ENCODE measurements around the gene CAV3.
"Not testable (repeated sequence)": the region's sequence is repeated elsewhere in the genome, so short reads cannot be mapped to it uniquely, and the experiment has no call there.

The CAV3 gene

DNA sequence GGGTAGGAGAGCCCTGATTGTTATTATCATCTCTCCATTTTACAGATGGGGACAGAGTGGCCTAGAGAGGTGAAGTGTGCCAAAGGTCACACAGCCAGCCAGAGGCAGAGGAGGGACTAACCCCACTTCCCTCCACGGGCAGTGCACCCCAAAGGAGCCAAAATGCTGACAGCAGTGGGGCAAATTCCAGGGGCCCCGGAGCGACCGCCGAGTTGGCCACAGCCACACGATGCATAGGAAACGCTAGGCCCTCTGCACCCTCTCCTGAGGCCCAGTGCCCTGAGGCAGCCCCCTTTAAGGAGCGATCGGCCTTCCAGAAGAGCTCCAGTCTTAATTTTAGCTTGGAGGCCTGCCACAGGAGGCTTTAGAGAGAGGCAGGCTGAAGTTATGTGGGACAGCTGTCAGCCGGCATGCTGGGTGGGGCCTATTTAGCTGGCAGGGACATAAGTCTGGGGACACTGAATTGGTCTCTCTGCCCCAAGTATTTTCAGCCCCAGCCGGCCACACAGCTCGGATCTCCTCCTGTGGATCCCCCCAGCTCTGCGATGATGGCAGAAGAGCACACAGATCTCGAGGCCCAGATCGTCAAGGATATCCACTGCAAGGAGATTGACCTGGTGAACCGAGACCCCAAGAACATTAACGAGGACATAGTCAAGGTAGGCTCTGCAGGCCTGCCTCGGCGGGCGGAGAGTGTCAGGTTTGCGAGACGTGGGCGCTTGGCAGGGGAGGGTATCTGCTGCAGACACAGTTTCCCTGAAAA is at the start of gene CAV3:
TSS of gene CAV3 (plus strand) at position 471 of the 763 bp plus-strand sequence. CDS start at position 546, 75 bp downstream.
- no peak within 1 kb of the TSS for H3K27ac ChIP-seq (ENCODE audit: low read depth, low read length)
- H3K36me3 ChIP-seq (ENCODE audit: control insufficient read depth in 1 of 2, insufficient read depth in 2 of 2, low read length in 2 of 2), result no peaks in the 10 kb centered on the region
- H3K9ac ChIP-seq (ENCODE audit: low read depth in 1 of 2, low read length in 2 of 2), result no peak within 1 kb of the TSS
- no peaks in the 10 kb centered on the region for H3K4me1 ChIP-seq (ENCODE audit: control insufficient read depth in 1 of 2, insufficient read depth in 2 of 2, low read length in 2 of 2)
- no peak within 1 kb of the TSS for H3K4me3 ChIP-seq (ENCODE audit: low read depth in 1 of 2, low read length in 2 of 2)
- no peaks in the 10 kb centered on the region for H3K9me3 ChIP-seq (ENCODE audit: control insufficient read depth in 1 of 2, low read length in 2 of 2)
- peaks cover 0 to 2% of the 10 kb centered on the region in 2 donors for H3K27me3 ChIP-seq (ENCODE audit: control insufficient read depth in 1 of 2, insufficient read depth in 2 of 2, low read length in 2 of 2)

DNA sequence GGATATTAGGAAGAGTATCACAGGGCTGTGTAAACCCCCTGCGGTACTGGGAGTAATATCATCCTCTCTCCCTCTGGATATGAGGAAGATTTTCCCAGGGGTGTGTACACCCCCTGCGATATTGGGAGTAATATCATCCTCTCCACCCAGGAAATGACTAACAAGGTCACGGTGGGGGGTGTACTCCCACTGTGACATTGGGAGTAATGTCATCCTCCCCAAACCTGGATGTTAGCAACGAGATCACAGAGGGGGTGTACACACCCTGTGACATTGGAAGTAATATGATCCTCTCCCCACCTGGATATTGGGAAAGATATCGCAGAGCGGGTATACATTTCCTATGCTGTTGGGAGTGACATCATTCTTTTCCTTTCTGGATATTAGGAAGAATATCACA is 48.6 kb upstream of the CAV3 start:
- H3K9ac ChIP-seq (ENCODE audit: low read depth in 1 of 2, low read length in 2 of 2); H3K27ac ChIP-seq (ENCODE audit: low read depth, low read length); H3K4me3 ChIP-seq (ENCODE audit: low read depth in 1 of 2, low read length in 2 of 2); H3K27me3 ChIP-seq (ENCODE audit: control insufficient read depth in 1 of 2, insufficient read depth in 2 of 2, low read length in 2 of 2); H3K36me3 ChIP-seq (ENCODE audit: control insufficient read depth in 1 of 2, insufficient read depth in 2 of 2, low read length in 2 of 2); H3K4me1 ChIP-seq (ENCODE audit: control insufficient read depth in 1 of 2, insufficient read depth in 2 of 2, low read length in 2 of 2); H3K9me3 ChIP-seq (ENCODE audit: control insufficient read depth in 1 of 2, low read length in 2 of 2): not testable (repeated sequence)

DNA sequence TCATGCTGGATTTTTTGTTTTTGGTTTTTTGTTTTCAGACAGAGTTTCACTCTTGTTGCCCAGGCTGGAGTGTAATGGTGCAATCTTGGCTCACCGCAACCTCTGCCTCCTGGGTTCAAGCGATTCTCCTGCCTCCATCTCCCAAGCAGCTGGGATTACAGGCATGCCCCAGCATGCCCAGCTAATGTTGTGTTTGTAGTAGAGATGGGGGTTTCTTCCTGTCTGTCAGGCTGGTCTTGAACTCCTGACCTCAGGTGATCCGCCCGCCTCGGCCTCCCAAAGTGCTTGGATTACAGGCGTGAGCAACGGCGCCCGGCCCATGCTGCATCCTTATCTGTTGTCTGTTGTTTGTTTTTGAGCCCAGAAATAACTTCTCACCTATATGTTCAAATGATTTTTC is 42.3 kb upstream of the CAV3 start:
- H3K4me1 ChIP-seq (ENCODE audit: control insufficient read depth in 1 of 2, insufficient read depth in 2 of 2, low read length in 2 of 2); H3K9me3 ChIP-seq (ENCODE audit: control insufficient read depth in 1 of 2, low read length in 2 of 2); H3K36me3 ChIP-seq (ENCODE audit: control insufficient read depth in 1 of 2, insufficient read depth in 2 of 2, low read length in 2 of 2); H3K4me3 ChIP-seq (ENCODE audit: low read depth in 1 of 2, low read length in 2 of 2); H3K27ac ChIP-seq (ENCODE audit: low read depth, low read length); H3K9ac ChIP-seq (ENCODE audit: low read depth in 1 of 2, low read length in 2 of 2); H3K27me3 ChIP-seq (ENCODE audit: control insufficient read depth in 1 of 2, insufficient read depth in 2 of 2, low read length in 2 of 2): not testable (repeated sequence)

DNA sequence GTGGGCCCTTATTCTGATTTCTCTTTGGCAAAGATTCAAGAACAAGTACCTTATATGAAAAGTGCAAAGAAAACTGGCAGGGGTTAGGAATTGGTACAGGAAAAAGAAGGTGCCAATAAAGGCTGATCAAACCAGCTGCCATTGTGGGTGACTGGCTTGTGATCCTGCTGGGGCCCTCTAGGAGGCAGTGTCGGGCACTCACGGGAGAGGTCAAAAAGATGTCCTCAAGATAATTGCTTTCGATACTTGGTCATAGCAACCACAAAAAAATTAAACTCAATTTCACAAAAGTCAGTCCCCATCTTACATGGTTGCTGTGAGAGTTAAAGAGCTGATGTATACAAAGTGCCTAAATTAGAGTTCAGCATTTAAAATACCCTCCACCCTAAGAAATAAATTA is 31.0 kb upstream of the CAV3 start:
- no peak overlapping the region for H3K27ac ChIP-seq (ENCODE audit: low read depth, low read length)
- no peak overlapping the region for H3K4me3 ChIP-seq (ENCODE audit: low read depth in 1 of 2, low read length in 2 of 2)
- H3K9me3 ChIP-seq (ENCODE audit: control insufficient read depth in 1 of 2, low read length in 2 of 2), result peaks cover 0 to 3% of the 10 kb centered on the region in 2 donors
- no peak overlapping the region for H3K9ac ChIP-seq (ENCODE audit: low read depth in 1 of 2, low read length in 2 of 2)
- no peaks in the 10 kb centered on the region for H3K27me3 ChIP-seq (ENCODE audit: control insufficient read depth in 1 of 2, insufficient read depth in 2 of 2, low read length in 2 of 2)
- no peaks in the 10 kb centered on the region for H3K36me3 ChIP-seq (ENCODE audit: control insufficient read depth in 1 of 2, insufficient read depth in 2 of 2, low read length in 2 of 2)
- no peaks in the 10 kb centered on the region for H3K4me1 ChIP-seq (ENCODE audit: control insufficient read depth in 1 of 2, insufficient read depth in 2 of 2, low read length in 2 of 2)

DNA sequence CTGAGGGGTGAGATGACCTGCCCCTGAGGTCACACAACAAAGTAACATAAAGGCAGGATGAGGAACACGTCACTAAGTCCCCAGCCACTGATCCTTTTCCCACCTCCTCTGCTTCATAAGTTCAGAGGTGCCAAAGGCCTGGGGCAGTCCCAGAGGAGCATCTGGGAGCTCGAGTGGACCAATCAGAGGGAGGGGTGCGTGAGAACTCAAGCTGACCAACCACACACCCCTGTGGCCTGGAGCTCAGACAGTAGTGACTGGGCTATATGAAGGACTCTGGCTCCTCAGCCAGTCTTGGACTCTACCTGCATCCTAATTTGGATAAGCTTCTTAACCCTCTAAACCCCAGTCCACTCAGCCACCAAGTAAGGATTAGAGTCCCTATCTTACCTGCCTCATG is 28.0 kb upstream of the CAV3 start:
- Histone ChIP-seq H3K9me3 (ENCODE audit: control insufficient read depth in 1 of 2, low read length in 2 of 2) (peaks cover 0 to 3% of the 10 kb centered on the region in 2 donors), H3K27ac (ENCODE audit: low read depth, low read length) (no peak overlapping the region), H3K36me3 (ENCODE audit: control insufficient read depth in 1 of 2, insufficient read depth in 2 of 2, low read length in 2 of 2) (no peaks in the 10 kb centered on the region), H3K27me3 (ENCODE audit: control insufficient read depth in 1 of 2, insufficient read depth in 2 of 2, low read length in 2 of 2) (no peaks in the 10 kb centered on the region), H3K4me1 (ENCODE audit: control insufficient read depth in 1 of 2, insufficient read depth in 2 of 2, low read length in 2 of 2) (no peaks in the 10 kb centered on the region), H3K9ac (ENCODE audit: low read depth in 1 of 2, low read length in 2 of 2) (no peak overlapping the region), H3K4me3 (ENCODE audit: low read depth in 1 of 2, low read length in 2 of 2) (no peak overlapping the region)

DNA sequence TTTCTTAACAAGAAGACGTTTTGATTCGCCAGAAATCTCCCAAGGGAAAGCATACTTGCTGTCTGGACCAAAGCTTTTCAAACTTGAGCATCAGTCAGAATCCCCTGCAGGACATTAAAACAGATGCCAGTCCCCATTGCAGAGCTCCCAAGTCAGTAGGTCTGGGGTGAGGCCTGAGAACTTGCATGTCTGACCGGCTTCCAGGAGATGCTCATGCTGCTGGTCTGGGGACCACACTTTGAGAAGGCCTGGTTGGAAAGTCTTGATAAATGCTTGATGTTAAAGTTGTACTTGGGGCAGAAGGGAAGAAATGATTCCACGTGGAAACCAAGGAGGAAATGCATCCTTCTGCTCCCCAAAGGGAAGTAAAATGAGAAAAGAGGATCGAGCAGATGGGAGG is 24.3 kb upstream of the CAV3 start:
- no peaks in the 10 kb centered on the region for H3K4me1 ChIP-seq (ENCODE audit: control insufficient read depth in 1 of 2, insufficient read depth in 2 of 2, low read length in 2 of 2)
- H3K27ac ChIP-seq (ENCODE audit: low read depth, low read length), result no peak overlapping the region
- no peaks in the 10 kb centered on the region for H3K27me3 ChIP-seq (ENCODE audit: control insufficient read depth in 1 of 2, insufficient read depth in 2 of 2, low read length in 2 of 2)
- no peaks in the 10 kb centered on the region for H3K36me3 ChIP-seq (ENCODE audit: control insufficient read depth in 1 of 2, insufficient read depth in 2 of 2, low read length in 2 of 2)
- H3K9me3 ChIP-seq (ENCODE audit: control insufficient read depth in 1 of 2, low read length in 2 of 2), result peaks cover 0 to 3% of the 10 kb centered on the region in 2 donors
- no peak overlapping the region for H3K9ac ChIP-seq (ENCODE audit: low read depth in 1 of 2, low read length in 2 of 2)
- H3K4me3 ChIP-seq (ENCODE audit: low read depth in 1 of 2, low read length in 2 of 2), result no peak overlapping the region

DNA sequence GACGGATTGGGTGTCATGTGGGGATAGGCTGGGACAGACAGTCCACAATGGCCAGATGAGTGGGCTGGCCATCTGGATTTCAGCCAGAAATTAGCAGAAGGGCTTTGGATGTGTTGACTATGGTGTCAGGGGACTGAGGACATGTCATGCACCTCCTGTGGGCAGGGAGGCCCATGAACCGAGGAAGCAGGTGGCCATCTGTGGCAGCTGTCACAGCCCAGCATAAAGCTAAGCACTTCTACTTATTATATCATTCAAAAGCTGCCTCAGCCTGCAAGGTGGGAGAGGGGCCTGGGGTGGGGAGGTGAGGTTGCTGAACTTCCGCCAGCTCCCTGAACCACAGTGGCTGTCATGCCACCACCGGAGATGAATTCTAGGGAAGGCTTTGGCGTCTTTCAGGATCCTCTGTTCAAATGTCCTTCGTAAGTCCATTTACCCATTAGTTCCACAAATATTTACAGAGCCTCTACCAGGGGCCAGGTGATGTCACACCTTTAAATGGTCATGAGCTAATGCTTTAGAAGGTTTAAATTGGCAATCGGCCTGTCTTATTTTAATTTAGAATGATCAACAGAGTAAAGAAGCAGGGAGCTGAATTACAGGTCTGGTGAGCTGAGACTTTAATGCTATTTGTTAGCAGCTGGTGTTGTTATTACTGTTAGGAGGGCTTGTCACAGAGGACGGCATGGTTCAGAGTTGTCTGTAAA is 23.6 kb upstream of the CAV3 start:
- Histone ChIP-seq H3K4me1 (ENCODE audit: control insufficient read depth in 1 of 2, insufficient read depth in 2 of 2, low read length in 2 of 2) (no peaks in the 10 kb centered on the region), H3K9me3 (ENCODE audit: control insufficient read depth in 1 of 2, low read length in 2 of 2) (peaks cover 0 to 3% of the 10 kb centered on the region in 2 donors), H3K4me3 (ENCODE audit: low read depth in 1 of 2, low read length in 2 of 2) (no peak overlapping the region), H3K36me3 (ENCODE audit: control insufficient read depth in 1 of 2, insufficient read depth in 2 of 2, low read length in 2 of 2) (no peaks in the 10 kb centered on the region), H3K27me3 (ENCODE audit: control insufficient read depth in 1 of 2, insufficient read depth in 2 of 2, low read length in 2 of 2) (no peaks in the 10 kb centered on the region), H3K27ac (ENCODE audit: low read depth, low read length) (no peak overlapping the region), H3K9ac (ENCODE audit: low read depth in 1 of 2, low read length in 2 of 2) (no peak overlapping the region)

DNA sequence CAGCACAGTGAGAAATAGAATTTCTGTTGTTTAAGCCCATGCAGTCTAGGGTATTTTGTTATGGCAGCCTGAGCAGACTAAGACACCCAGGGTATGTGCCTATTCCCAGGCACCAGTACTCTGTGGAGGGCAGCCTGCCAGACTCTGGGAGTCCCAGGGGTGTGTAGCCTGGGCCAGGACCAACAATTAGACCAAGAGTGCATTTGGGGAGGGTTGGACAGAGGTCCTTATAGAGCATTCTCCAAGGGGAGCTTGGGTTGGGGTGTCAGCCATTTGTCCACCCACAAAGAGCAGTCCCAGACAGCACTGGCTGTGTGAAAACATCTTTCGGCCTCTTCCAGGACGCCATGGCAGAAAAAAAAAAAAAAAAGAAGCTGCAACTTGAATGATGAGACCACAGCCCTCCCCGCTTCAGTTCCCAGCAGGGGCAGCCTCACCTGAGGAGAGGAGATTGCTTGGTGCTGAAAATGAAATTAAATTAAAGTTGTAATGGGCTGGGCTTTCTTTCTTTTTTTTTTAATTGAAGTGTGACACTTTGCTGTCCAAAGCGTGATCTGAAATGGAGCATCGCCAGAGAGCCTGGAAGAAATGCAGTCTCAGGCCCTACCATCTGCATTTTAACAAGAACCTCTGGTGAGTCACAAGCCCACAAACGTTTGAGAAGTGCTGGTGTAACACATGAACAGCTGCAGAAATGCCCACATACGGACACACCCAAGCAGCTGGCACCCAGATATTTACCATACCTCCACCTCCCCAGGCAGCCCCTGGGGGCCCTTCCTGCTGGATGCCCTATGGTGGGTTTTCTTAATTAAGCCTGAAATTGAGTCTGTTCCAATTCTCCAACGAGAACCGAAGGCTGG is 21.3 kb upstream of the CAV3 start:
- no peaks in the 10 kb centered on the region for H3K27me3 ChIP-seq (ENCODE audit: control insufficient read depth in 1 of 2, insufficient read depth in 2 of 2, low read length in 2 of 2)
- no peaks in the 10 kb centered on the region for H3K4me1 ChIP-seq (ENCODE audit: control insufficient read depth in 1 of 2, insufficient read depth in 2 of 2, low read length in 2 of 2)
- H3K9me3 ChIP-seq (ENCODE audit: control insufficient read depth in 1 of 2, low read length in 2 of 2), result no peaks in the 10 kb centered on the region
- no peak overlapping the region for H3K4me3 ChIP-seq (ENCODE audit: low read depth in 1 of 2, low read length in 2 of 2)
- no peak overlapping the region for H3K9ac ChIP-seq (ENCODE audit: low read depth in 1 of 2, low read length in 2 of 2)
- no peaks in the 10 kb centered on the region for H3K36me3 ChIP-seq (ENCODE audit: control insufficient read depth in 1 of 2, insufficient read depth in 2 of 2, low read length in 2 of 2)
- no peak overlapping the region for H3K27ac ChIP-seq (ENCODE audit: low read depth, low read length)

DNA sequence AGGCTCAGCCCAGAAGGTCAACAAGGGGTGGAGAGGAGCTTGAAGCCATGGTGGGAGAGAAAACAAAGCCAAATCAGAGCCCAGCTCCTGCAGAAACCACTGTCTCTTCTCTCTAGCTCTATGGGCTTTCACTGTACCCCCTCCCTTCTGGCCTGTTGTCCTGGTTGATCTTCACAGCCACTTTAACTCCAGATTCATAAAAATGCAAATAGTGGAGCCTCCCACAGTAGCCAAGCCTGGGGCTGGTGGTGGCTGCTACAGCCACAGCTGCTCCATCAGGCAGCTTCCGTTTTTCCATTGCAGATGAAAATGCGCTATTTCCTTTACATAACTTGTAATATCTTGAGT is 20.7 kb upstream of the CAV3 start:
- H3K27ac ChIP-seq (ENCODE audit: low read depth, low read length), result no peak overlapping the region
- no peaks in the 10 kb centered on the region for H3K27me3 ChIP-seq (ENCODE audit: control insufficient read depth in 1 of 2, insufficient read depth in 2 of 2, low read length in 2 of 2)
- no peak overlapping the region for H3K4me3 ChIP-seq (ENCODE audit: low read depth in 1 of 2, low read length in 2 of 2)
- H3K9me3 ChIP-seq (ENCODE audit: control insufficient read depth in 1 of 2, low read length in 2 of 2), result no peaks in the 10 kb centered on the region
- no peaks in the 10 kb centered on the region for H3K4me1 ChIP-seq (ENCODE audit: control insufficient read depth in 1 of 2, insufficient read depth in 2 of 2, low read length in 2 of 2)
- H3K36me3 ChIP-seq (ENCODE audit: control insufficient read depth in 1 of 2, insufficient read depth in 2 of 2, low read length in 2 of 2), result no peaks in the 10 kb centered on the region
- H3K9ac ChIP-seq (ENCODE audit: low read depth in 1 of 2, low read length in 2 of 2), result no peak overlapping the region
